Measurements from ENCODE around the gene IRS2.

Gene IRS2

DNA sequence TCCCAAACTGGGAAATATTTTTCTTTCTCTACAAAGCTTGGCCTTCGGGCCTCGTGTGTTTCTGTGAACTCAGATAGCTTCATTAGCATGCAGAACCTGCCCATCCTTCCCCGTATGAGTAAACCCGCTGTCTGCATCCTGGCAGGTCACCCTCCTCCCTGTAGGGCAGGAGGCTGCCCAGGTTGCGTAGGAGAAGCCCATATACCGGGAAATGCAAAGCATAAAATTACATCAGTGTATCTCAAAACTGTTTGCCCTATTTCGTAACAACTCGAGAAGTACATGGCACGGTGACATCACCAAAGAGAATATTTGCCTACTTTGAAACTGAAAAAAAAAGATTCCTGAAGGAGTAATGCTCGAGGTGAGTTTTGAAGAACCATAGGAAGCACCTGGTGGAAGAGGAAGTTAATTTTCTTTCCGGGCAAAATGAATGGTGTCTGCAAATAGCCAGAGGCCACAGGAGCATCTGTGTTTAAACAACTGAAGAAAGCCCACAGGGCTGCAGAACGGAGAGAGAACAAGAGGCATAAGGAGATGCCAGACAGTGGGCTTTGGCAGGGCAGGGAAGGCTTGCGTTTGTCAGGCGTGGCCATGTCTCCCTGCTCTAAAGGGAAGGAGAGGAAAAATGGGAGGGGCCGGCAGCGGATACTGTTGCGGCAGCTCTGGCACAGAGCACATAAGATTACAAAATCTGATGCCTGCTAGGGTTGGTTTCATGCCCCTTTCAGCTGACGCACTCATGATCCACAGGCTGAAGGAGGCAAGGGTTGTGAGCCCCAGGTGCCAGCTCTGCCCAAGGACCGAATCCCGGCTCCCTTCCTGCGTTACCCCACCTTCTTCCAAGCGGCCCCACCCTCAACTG lies 81.4 kb downstream of the IRS2 start:
- no peak for DNase-seq (ENCODE audit: low spot score)

DNA sequence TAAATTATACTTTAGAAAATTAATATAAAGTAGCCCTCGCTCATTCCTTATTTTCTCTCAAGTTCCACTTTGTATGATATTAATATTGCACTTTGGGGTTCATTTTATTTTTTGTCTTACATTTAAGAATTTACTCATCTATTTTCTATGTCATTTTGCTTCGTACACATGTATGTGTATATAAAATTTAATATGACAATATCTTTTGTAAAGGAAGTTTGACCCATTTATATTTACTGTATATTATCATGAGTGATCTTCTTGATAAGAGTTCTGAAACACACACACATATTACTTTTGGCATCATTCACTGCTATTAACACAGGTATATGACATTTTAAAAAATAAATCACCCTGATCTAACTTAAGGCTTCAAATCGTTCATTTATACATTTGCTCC lies 83.1 kb downstream of the IRS2 start:
- DNase-seq (ENCODE audit: low spot score): no peak

Measured in AG08395 (cell line).